Astrocyte (in vitro differentiated cells and primary cell): ENCODE results near the gene TFEB. TPM values are rescaled to one million over a fixed set of nuclear protein-coding genes. Genes with fewer than 3 reads are reported as not detected.

Source experiments
- DNase-seq: peaks from one replicate; pipeline ENCODE4 v3.0.0-alpha.2; 2010; ENCODE audit warnings: low read depth
- FAIRE-seq: peaks from 2 replicates; lab custom pipeline; 2011; peaks lifted over from hg19 to GRCh38; lab: Jason Lieb, UNC
- H2AFZ ChIP-seq: 2 replicates; pipeline ENCODE4 v1.6.0; 2012; ENCODE audit warnings: low read depth, low read length, inconsistent platforms
- H3K27ac ChIP-seq: 2 replicates; pipeline ENCODE4 v1.5.1; 2011; ENCODE audit warnings: low read depth, low read length, inconsistent platforms
- H3K27me3 ChIP-seq: 2 replicates; pipeline ENCODE4 v1.6.0; 2011; ENCODE audit warnings: low read length, inconsistent platforms; ENCODE audit not compliant: insufficient read depth
- H3K36me3 ChIP-seq: 2 replicates; pipeline ENCODE4 v1.5.1; 2011; ENCODE audit warnings: low read length, inconsistent platforms; ENCODE audit not compliant: insufficient read depth
- H3K4me1 ChIP-seq: 2 replicates; pipeline ENCODE4 v1.5.1; 2011; ENCODE audit warnings: low read length, inconsistent platforms; ENCODE audit not compliant: insufficient read depth
- H3K4me2 ChIP-seq: 2 replicates; pipeline ENCODE4 v1.6.0; 2012; ENCODE audit warnings: low read length, inconsistent platforms
- H3K4me3 ChIP-seq: 2 replicates; pipeline ENCODE4 v1.5.1; 2011; ENCODE audit warnings: low read depth, mild to moderate bottlenecking, low read length, inconsistent platforms; ENCODE audit not compliant: insufficient read depth
- H3K79me2 ChIP-seq: 2 replicates; pipeline ENCODE4 v1.6.0; 2012; ENCODE audit warnings: mild to moderate bottlenecking, low read length, inconsistent platforms; ENCODE audit not compliant: insufficient read depth
- H3K9ac ChIP-seq: 2 replicates; pipeline ENCODE4 v1.6.0; 2012; ENCODE audit warnings: mild to moderate bottlenecking, low read length, inconsistent platforms
- H3K9me3 ChIP-seq: 2 replicates; pipeline ENCODE4 v1.5.1; 2012; ENCODE audit warnings: low read depth, mild to moderate bottlenecking, low read length, inconsistent platforms; ENCODE audit not compliant: insufficient read depth
- H4K20me1 ChIP-seq: 2 replicates; pipeline ENCODE4 v1.6.0; 2012; ENCODE audit warnings: low read length, inconsistent platforms; ENCODE audit not compliant: insufficient read depth
- H3K27ac Mint-ChIP-seq: one replicate; pipeline ENCODE4 v1.8.0; 2021; ENCODE audit warnings: mild to moderate bottlenecking, mixed read lengths; ENCODE audit not compliant: unreplicated experiment
- H3K27me3 Mint-ChIP-seq: one replicate; pipeline ENCODE4 v1.8.0; 2021; ENCODE audit warnings: low read depth, mixed read lengths; ENCODE audit not compliant: unreplicated experiment
- H3K36me3 Mint-ChIP-seq: one replicate; pipeline ENCODE4 v1.8.0; 2021; ENCODE audit warnings: low read depth, mixed read lengths; ENCODE audit not compliant: unreplicated experiment
- H3K4me1 Mint-ChIP-seq: one replicate; pipeline ENCODE4 v1.8.0; 2021; ENCODE audit warnings: low read depth, mixed read lengths; ENCODE audit not compliant: unreplicated experiment
- H3K4me3 Mint-ChIP-seq: one replicate; pipeline ENCODE4 v1.8.0; 2021; ENCODE audit warnings: mild to moderate bottlenecking, moderate library complexity, mixed read lengths; ENCODE audit not compliant: unreplicated experiment
- H3K9me3 Mint-ChIP-seq: one replicate; pipeline ENCODE4 v1.8.0; 2021; ENCODE audit warnings: mild to moderate bottlenecking, mixed read lengths; ENCODE audit not compliant: unreplicated experiment
- EZH2 ChIP-seq: IDR thresholded peaks from 2 replicates; pipeline ENCODE4 v1.6.1; 2012; ENCODE audit warnings: mild to moderate bottlenecking, low read length, inconsistent platforms; ENCODE audit not compliant: insufficient read depth
- total RNA-seq: library from RNA; stranded (reverse); gene quantifications from 2 replicates; pipeline ENCODE4 v1.2.1, GENCODE V29; 2021
- TF ChIP-seq, protein P1 (sequence below): IDR thresholded peaks from 2 replicates; pipeline ENCODE4 v1.5.1; 2011; ENCODE audit warnings: low read depth, mild to moderate bottlenecking, inconsistent platforms, low read length, moderate library complexity; ENCODE audit not compliant: insufficient read depth

The TFEB gene
- total RNA-seq, 1 donor from 2014 or later: 4.7 TPM

DNA sequence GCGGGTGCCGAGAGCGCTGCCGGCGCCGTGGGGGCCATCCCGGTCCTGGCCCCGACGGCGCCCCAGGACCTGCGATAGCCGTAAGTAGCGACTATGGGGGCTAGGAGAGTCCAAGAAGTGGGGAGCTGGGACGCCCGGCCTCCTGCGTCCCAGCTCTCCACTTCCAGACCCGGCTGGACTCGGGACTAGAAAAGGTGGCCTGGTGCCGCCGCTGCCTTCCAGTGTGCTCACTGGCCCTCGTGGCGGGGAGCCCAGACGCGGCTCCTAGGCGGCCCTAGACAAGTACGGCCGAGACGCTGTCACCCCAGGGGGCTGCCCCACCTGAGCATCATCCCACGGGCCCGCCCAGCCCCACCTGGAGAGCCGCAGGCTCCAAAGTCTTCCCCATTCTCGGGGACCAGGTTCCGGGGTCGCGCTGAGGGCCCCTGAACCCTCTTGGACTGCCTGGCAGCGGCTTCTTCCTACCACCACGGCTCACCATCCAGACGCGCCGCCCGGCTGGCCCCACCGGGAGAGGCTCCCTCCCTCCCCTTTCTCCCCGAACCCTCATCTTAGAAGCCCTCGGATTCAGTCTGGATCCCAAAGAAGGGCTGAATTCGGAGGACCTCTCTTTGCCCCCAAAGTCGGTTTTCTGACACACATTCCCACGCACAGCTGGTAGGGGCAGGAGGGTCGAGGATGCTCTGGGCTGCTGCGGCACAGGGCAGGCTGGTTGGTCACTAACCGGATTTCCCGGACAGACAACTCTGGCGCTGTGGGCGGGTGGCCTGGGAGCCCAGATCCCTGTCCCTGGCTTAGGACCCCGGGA is 98.0 kb downstream of the TFEB start:
- H3K27ac ChIP-seq: no peak overlapping the region
- H3K4me2 ChIP-seq: peak overlapping the region; percentile 98
- peak; percentile 79 for TF ChIP-seq EZH2
- TF ChIP-seq, protein P1, sequence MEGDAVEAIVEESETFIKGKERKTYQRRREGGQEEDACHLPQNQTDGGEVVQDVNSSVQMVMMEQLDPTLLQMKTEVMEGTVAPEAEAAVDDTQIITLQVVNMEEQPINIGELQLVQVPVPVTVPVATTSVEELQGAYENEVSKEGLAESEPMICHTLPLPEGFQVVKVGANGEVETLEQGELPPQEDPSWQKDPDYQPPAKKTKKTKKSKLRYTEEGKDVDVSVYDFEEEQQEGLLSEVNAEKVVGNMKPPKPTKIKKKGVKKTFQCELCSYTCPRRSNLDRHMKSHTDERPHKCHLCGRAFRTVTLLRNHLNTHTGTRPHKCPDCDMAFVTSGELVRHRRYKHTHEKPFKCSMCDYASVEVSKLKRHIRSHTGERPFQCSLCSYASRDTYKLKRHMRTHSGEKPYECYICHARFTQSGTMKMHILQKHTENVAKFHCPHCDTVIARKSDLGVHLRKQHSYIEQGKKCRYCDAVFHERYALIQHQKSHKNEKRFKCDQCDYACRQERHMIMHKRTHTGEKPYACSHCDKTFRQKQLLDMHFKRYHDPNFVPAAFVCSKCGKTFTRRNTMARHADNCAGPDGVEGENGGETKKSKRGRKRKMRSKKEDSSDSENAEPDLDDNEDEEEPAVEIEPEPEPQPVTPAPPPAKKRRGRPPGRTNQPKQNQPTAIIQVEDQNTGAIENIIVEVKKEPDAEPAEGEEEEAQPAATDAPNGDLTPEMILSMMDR: no peak
- H3K9ac ChIP-seq: peak overlapping the region; percentile 71
- H3K9me3 ChIP-seq: no peaks in the 10 kb centered on the region
- DNase-seq (no peak), FAIRE-seq (no peak)
- peaks cover 49% of the 10 kb centered on the region for H3K4me1 Mint-ChIP-seq
- H3K36me3 Mint-ChIP-seq: peaks cover 15% of the 10 kb centered on the region
- no peaks in the 10 kb centered on the region for H3K9me3 Mint-ChIP-seq
- H3K4me3 ChIP-seq: peak overlapping the region; percentile 71
- peak overlapping the region; percentile 93 for H3K4me3 Mint-ChIP-seq
- no peaks in the 10 kb centered on the region for H3K27me3 ChIP-seq
- peaks cover 38% of the 10 kb centered on the region for H3K4me1 ChIP-seq
- H2AFZ ChIP-seq: peak overlapping the region; percentile 79
- no peaks in the 10 kb centered on the region for H3K36me3 ChIP-seq
- H3K79me2 ChIP-seq: peaks cover 28% of the 10 kb centered on the region
- no peaks in the 10 kb centered on the region for H3K27me3 Mint-ChIP-seq
- H4K20me1 ChIP-seq: peaks cover 36% of the 10 kb centered on the region
- H3K27ac Mint-ChIP-seq: peak overlapping the region; percentile 92

- peaks cover 27% of the 10 kb centered on the region for H3K79me2 ChIP-seq
- Mint-ChIP-seq H3K4me1 (peaks cover 44% of the 10 kb centered on the region), H3K27me3 (peaks cover 1% of the 10 kb centered on the region), H3K9me3 (no peaks in the 10 kb centered on the region), H3K27ac (peak overlapping the region; percentile 63), H3K4me3 (peak overlapping the region; percentile 85), H3K36me3 (peaks cover 13% of the 10 kb centered on the region)
- FAIRE-seq: no peak
- TF ChIP-seq, protein P1: no peak
- no peak for TF ChIP-seq EZH2
- no peak for DNase-seq
- H3K36me3 ChIP-seq: no peaks in the 10 kb centered on the region
- no peaks in the 10 kb centered on the region for H3K9me3 ChIP-seq
- no peak overlapping the region for H3K27ac ChIP-seq
- peak overlapping the region; percentile 71 for H3K9ac ChIP-seq
- peaks cover 38% of the 10 kb centered on the region for H3K4me1 ChIP-seq
- H3K27me3 ChIP-seq: peaks cover 4% of the 10 kb centered on the region
- peak overlapping the region; percentile 71 for H3K4me3 ChIP-seq
- peak overlapping the region; percentile 98 for H3K4me2 ChIP-seq
- peaks cover 30% of the 10 kb centered on the region for H4K20me1 ChIP-seq
- peak overlapping the region; percentile 79 for H2AFZ ChIP-seq
These were observed 98.6 kb downstream of the TFEB start for GRCh38 chr6:41636833-41637193.

- DNase-seq (no peak), FAIRE-seq (no peak)
- H3K9ac ChIP-seq: no peak overlapping the region
- peaks cover 4% of the 10 kb centered on the region for H3K27me3 ChIP-seq
- peaks cover 11% of the 10 kb centered on the region for H3K27me3 Mint-ChIP-seq
- H3K4me3 Mint-ChIP-seq: peak overlapping the region; percentile 66
- no peak for TF ChIP-seq EZH2
- TF ChIP-seq, protein P1: no peak
- H3K4me2 ChIP-seq: peak overlapping the region; percentile 66
- no peak overlapping the region for H3K27ac ChIP-seq
- no peak overlapping the region for H2AFZ ChIP-seq
- H3K79me2 ChIP-seq: peaks cover 20% of the 10 kb centered on the region
- no peaks in the 10 kb centered on the region for H3K36me3 ChIP-seq
- peak overlapping the region; percentile 73 for H3K27ac Mint-ChIP-seq
- peaks cover 15% of the 10 kb centered on the region for H4K20me1 ChIP-seq
- H3K9me3 Mint-ChIP-seq: no peaks in the 10 kb centered on the region
- no peak overlapping the region for H3K4me3 ChIP-seq
- H3K4me1 ChIP-seq: peaks cover 37% of the 10 kb centered on the region
- H3K9me3 ChIP-seq: no peaks in the 10 kb centered on the region
- peaks cover 4% of the 10 kb centered on the region for H3K36me3 Mint-ChIP-seq
- peaks cover 35% of the 10 kb centered on the region for H3K4me1 Mint-ChIP-seq
These were observed 100.0 kb downstream of the TFEB start for GRCh38 chr6:41635365-41635764.
